ENCODE results near the gene THAP8. TPM values are rescaled to one million over a fixed set of nuclear protein-coding genes. Genes with fewer than 3 reads are reported as not detected.

The THAP8 gene
- total RNA-seq, 1 experiment from 2014 or later: 3.6 TPM

- no peaks in the 10 kb centered on the region for H3K36me3 ChIP-seq (ENCODE audit: insufficient read depth, low read length)
- H3K4me2 ChIP-seq (ENCODE audit: low read depth, low read length, poor library complexity, severe bottlenecking): peak within 1 kb of the TSS; percentile 99
- no peak within 1 kb of the TSS; the same call in 1 of the 2 replicates for H3K27ac ChIP-seq (ENCODE audit: low read length)
- peak within 1 kb of the TSS; percentile 83 for H3K9ac ChIP-seq (ENCODE audit: low read length)
- no peaks in the 10 kb centered on the region for H4K20me1 ChIP-seq (ENCODE audit: insufficient read depth, low read depth, low read length)
- peak; percentile 100 for DNase-seq
- H2AFZ ChIP-seq (ENCODE audit: low read length): peak within 1 kb of the TSS; percentile 41; the same call in 1 of the 2 replicates
- H3K4me3 ChIP-seq (ENCODE audit: low read length): peak within 1 kb of the TSS; percentile 79
- H3K9me3 ChIP-seq (ENCODE audit: low read length): no peaks in the 10 kb centered on the region
- H3K79me2 ChIP-seq (ENCODE audit: low read length): peaks cover 32% of the 10 kb centered on the region
- no peaks in the 10 kb centered on the region for H3K9me2 ChIP-seq (replicated peaks; ENCODE audit: insufficient read depth, low read length)
- H3K27me3 ChIP-seq (ENCODE audit: low read length): no peaks in the 10 kb centered on the region
- peaks cover 34% of the 10 kb centered on the region for H3K4me1 ChIP-seq (ENCODE audit: low read length)
These were observed 39.8 kb downstream of the THAP8 start, which contains the start of gene ALKBH6 for GRCh38 chr19:36014012-36014924. TSS of gene ALKBH6 (minus strand) at chr19:36014213. CDS start at chr19:36013397, 816 bp downstream.

- peaks cover 32% of the 10 kb centered on the region for H3K79me2 ChIP-seq (ENCODE audit: low read length)
These were observed 40.6 kb downstream of the THAP8 start for GRCh38 chr19:36013280-36014011.

GRCh38 chr19:36010402-36010801, 43.7 kb downstream of the THAP8 start:
- no peaks in the 10 kb centered on the region for H3K9me2 ChIP-seq (replicated peaks; ENCODE audit: insufficient read depth, low read length)
- H3K9ac ChIP-seq (ENCODE audit: low read length): peak overlapping the region; percentile 82; the same call in 1 of the 2 replicates
- H4K20me1 ChIP-seq (ENCODE audit: insufficient read depth, low read depth, low read length): no peaks in the 10 kb centered on the region
- H3K9me3 ChIP-seq (ENCODE audit: low read length): no peaks in the 10 kb centered on the region
- no peak overlapping the region for H3K4me3 ChIP-seq (ENCODE audit: low read length)
- H3K27ac ChIP-seq (ENCODE audit: low read length): no peak overlapping the region
- H2AFZ ChIP-seq (ENCODE audit: low read length): no peak overlapping the region
- H3K4me1 ChIP-seq (ENCODE audit: low read length): peaks cover 39% of the 10 kb centered on the region
- H3K79me2 ChIP-seq (ENCODE audit: low read length): peaks cover 23% of the 10 kb centered on the region
- no peaks in the 10 kb centered on the region for H3K27me3 ChIP-seq (ENCODE audit: low read length)
- no peak for DNase-seq
- H3K36me3 ChIP-seq (ENCODE audit: insufficient read depth, low read length): no peaks in the 10 kb centered on the region
- peak overlapping the region; percentile 87 for H3K4me2 ChIP-seq (ENCODE audit: low read depth, low read length, poor library complexity, severe bottlenecking)

More at GRCh38 chr19:36013280-36014011, 40.6 kb downstream of the THAP8 start:
- Histone ChIP-seq H3K4me3 (ENCODE audit: low read length) (peak overlapping the region; percentile 79), H3K4me1 (ENCODE audit: low read length) (peaks cover 42% of the 10 kb centered on the region), H3K4me2 (ENCODE audit: low read depth, low read length, poor library complexity, severe bottlenecking) (peak overlapping the region; percentile 78), H4K20me1 (ENCODE audit: insufficient read depth, low read depth, low read length) (no peaks in the 10 kb centered on the region), H3K9ac (ENCODE audit: low read length) (peak overlapping the region; percentile 81), H2AFZ (ENCODE audit: low read length) (peak overlapping the region; percentile 36; the same call in 1 of the 2 replicates), H3K36me3 (ENCODE audit: insufficient read depth, low read length) (no peaks in the 10 kb centered on the region), H3K9me3 (ENCODE audit: low read length) (no peaks in the 10 kb centered on the region), H3K9me2 (replicated peaks; ENCODE audit: insufficient read depth, low read length) (no peaks in the 10 kb centered on the region), H3K27ac (ENCODE audit: low read length) (no peak overlapping the region), H3K27me3 (ENCODE audit: low read length) (no peaks in the 10 kb centered on the region)
- DNase-seq: peak; percentile 43

- peak overlapping the region; percentile 82 for H3K9ac ChIP-seq (ENCODE audit: low read length)
These were observed 44.3 kb downstream of the THAP8 start for GRCh38 chr19:36009633-36010379.

GRCh38 chr19:36009220-36009619, 44.9 kb downstream of the THAP8 start:
- Histone ChIP-seq H3K9ac (ENCODE audit: low read length) (peak overlapping the region; percentile 82), H3K4me2 (ENCODE audit: low read depth, low read length, poor library complexity, severe bottlenecking) (peak overlapping the region; percentile 87), H3K4me3 (ENCODE audit: low read length) (peak overlapping the region; percentile 54), H3K79me2 (ENCODE audit: low read length) (peaks cover 13% of the 10 kb centered on the region), H3K36me3 (ENCODE audit: insufficient read depth, low read length) (no peaks in the 10 kb centered on the region), H2AFZ (ENCODE audit: low read length) (no peak overlapping the region), H3K9me3 (ENCODE audit: low read length) (no peaks in the 10 kb centered on the region), H3K9me2 (replicated peaks; ENCODE audit: insufficient read depth, low read length) (no peaks in the 10 kb centered on the region), H4K20me1 (ENCODE audit: insufficient read depth, low read depth, low read length) (no peaks in the 10 kb centered on the region), H3K27me3 (ENCODE audit: low read length) (no peaks in the 10 kb centered on the region), H3K4me1 (ENCODE audit: low read length) (peaks cover 31% of the 10 kb centered on the region), H3K27ac (ENCODE audit: low read length) (no peak overlapping the region; the same call in 1 of the 2 replicates)
- peak; percentile 85 for DNase-seq

More at GRCh38 chr19:36009633-36010379, 44.3 kb downstream of the THAP8 start:
- H2AFZ ChIP-seq (ENCODE audit: low read length): no peak overlapping the region
- H3K27ac ChIP-seq (ENCODE audit: low read length): peak overlapping the region; percentile 48; the same call in 1 of the 2 replicates
- H3K4me3 ChIP-seq (ENCODE audit: low read length): peak overlapping the region; percentile 54
- H3K4me1 ChIP-seq (ENCODE audit: low read length): peaks cover 33% of the 10 kb centered on the region
- H3K4me2 ChIP-seq (ENCODE audit: low read depth, low read length, poor library complexity, severe bottlenecking): peak overlapping the region; percentile 87
- no peaks in the 10 kb centered on the region for H3K9me2 ChIP-seq (replicated peaks; ENCODE audit: insufficient read depth, low read length)
- H3K36me3 ChIP-seq (ENCODE audit: insufficient read depth, low read length): no peaks in the 10 kb centered on the region
- no peaks in the 10 kb centered on the region for H3K27me3 ChIP-seq (ENCODE audit: low read length)
- H3K9me3 ChIP-seq (ENCODE audit: low read length): no peaks in the 10 kb centered on the region
- no peaks in the 10 kb centered on the region for H4K20me1 ChIP-seq (ENCODE audit: insufficient read depth, low read depth, low read length)
- peaks cover 17% of the 10 kb centered on the region for H3K79me2 ChIP-seq (ENCODE audit: low read length)
- DNase-seq: peak; percentile 41

- peak; percentile 60 for DNase-seq
- H3K4me3 ChIP-seq (ENCODE audit: low read length): peak within 1 kb of the TSS; percentile 54
- H2AFZ ChIP-seq (ENCODE audit: low read length): no peak within 1 kb of the TSS
- H3K4me2 ChIP-seq (ENCODE audit: low read depth, low read length, poor library complexity, severe bottlenecking): peak within 1 kb of the TSS; percentile 87
- no peaks in the 10 kb centered on the region for H3K9me3 ChIP-seq (ENCODE audit: low read length)
- peak within 1 kb of the TSS; percentile 48; the same call in 1 of the 2 replicates for H3K27ac ChIP-seq (ENCODE audit: low read length)
- H3K9ac ChIP-seq (ENCODE audit: low read length): peak within 1 kb of the TSS; percentile 82
- peaks cover 31% of the 10 kb centered on the region for H3K4me1 ChIP-seq (ENCODE audit: low read length)
- H3K27me3 ChIP-seq (ENCODE audit: low read length): no peaks in the 10 kb centered on the region
- no peaks in the 10 kb centered on the region for H3K9me2 ChIP-seq (replicated peaks; ENCODE audit: insufficient read depth, low read length)
- H4K20me1 ChIP-seq (ENCODE audit: insufficient read depth, low read depth, low read length): no peaks in the 10 kb centered on the region
- peaks cover 7% of the 10 kb centered on the region for H3K79me2 ChIP-seq (ENCODE audit: low read length)
- H3K36me3 ChIP-seq (ENCODE audit: insufficient read depth, low read length): no peaks in the 10 kb centered on the region
These were observed 45.6 kb downstream of the THAP8 start, which contains the start of gene SYNE4 for GRCh38 chr19:36008336-36008978. TSS of gene SYNE4 (minus strand) at chr19:36008813. CDS start at chr19:36008681, 132 bp downstream.

- Histone ChIP-seq H3K9me3 (ENCODE audit: low read length) (no peaks in the 10 kb centered on the region), H3K4me1 (ENCODE audit: low read length) (peaks cover 23% of the 10 kb centered on the region), H3K9ac (ENCODE audit: low read length) (no peak overlapping the region), H2AFZ (ENCODE audit: low read length) (no peak overlapping the region), H3K9me2 (replicated peaks; ENCODE audit: insufficient read depth, low read length) (no peaks in the 10 kb centered on the region), H3K4me2 (ENCODE audit: low read depth, low read length, poor library complexity, severe bottlenecking) (no peak overlapping the region), H3K36me3 (ENCODE audit: insufficient read depth, low read length) (peaks cover under 1% of the 10 kb centered on the region; the same call in 1 of the 2 replicates), H3K27ac (ENCODE audit: low read length) (no peak overlapping the region), H3K79me2 (ENCODE audit: low read length) (peaks cover 4% of the 10 kb centered on the region), H3K4me3 (ENCODE audit: low read length) (no peak overlapping the region), H3K27me3 (ENCODE audit: low read length) (no peaks in the 10 kb centered on the region), H4K20me1 (ENCODE audit: insufficient read depth, low read depth, low read length) (no peaks in the 10 kb centered on the region)
- DNase-seq: no peak
These were observed 47.1 kb downstream of the THAP8 start for GRCh38 chr19:36006955-36007354.
